Kidney (tissue), 14 donors: ENCODE results near the gene UMPS. TPM values are rescaled to one million over a fixed set of nuclear protein-coding genes. Genes with fewer than 3 reads are reported as not detected.

Source experiments
- DNase-seq, 5 donors: peaks; one replicate each; pipeline ENCODE4 v3.0.0-alpha.2; 2013 to 2020
- FAIRE-seq: peaks from 2 replicates; lab custom pipeline; 2012; peaks lifted over from hg19 to GRCh38; lab: Jason Lieb, UNC
- H3K27ac ChIP-seq, 2 donors: one replicate each; pipeline ENCODE4 v1.7.0; 2013; ENCODE audit warnings: low read depth in 2 of 2, low read length in 2 of 2, inconsistent platforms in 1 of 2
- H3K27me3 ChIP-seq: one replicate; pipeline ENCODE4 v1.7.1; 2013; ENCODE audit warnings: low read length, inconsistent platforms; ENCODE audit not compliant: control insufficient read depth, insufficient read depth
- H3K36me3 ChIP-seq, 3 donors: one replicate each; pipeline versions ENCODE4 v1.7.0 to v1.7.1; 2013; ENCODE audit warnings: low read length in 3 of 3, control low read depth in 1 of 3, inconsistent platforms in 1 of 3; ENCODE audit not compliant: insufficient read depth in 3 of 3, control insufficient read depth in 2 of 3
- H3K4me1 ChIP-seq, 3 donors: one replicate each; pipeline versions ENCODE4 v1.7.0 to v1.7.1; 2013; ENCODE audit warnings: low read length in 3 of 3, inconsistent platforms in 1 of 3, low read depth in 1 of 3; ENCODE audit not compliant: control insufficient read depth in 2 of 3, insufficient read depth in 2 of 3
- H3K4me3 ChIP-seq, 3 donors: one replicate each; pipeline versions ENCODE4 v1.7.0 to v1.8.1; 2013; ENCODE audit warnings: low read length in 3 of 3, control low read depth in 1 of 3, inconsistent platforms in 1 of 3
- H3K9ac ChIP-seq, 3 donors: one replicate each; pipeline versions ENCODE4 v1.7.0 to v1.7.1; 2013; ENCODE audit warnings: low read length in 3 of 3, control low read depth in 1 of 3, inconsistent platforms in 1 of 3
- H3K9me3 ChIP-seq, 3 donors: one replicate each; pipeline versions ENCODE4 v1.7.0 to v1.7.1; 2013; ENCODE audit warnings: low read length in 3 of 3, control low read depth in 1 of 3, inconsistent platforms in 1 of 3; ENCODE audit not compliant: control insufficient read depth in 2 of 3, insufficient read depth in 1 of 3
- CTCF ChIP-seq: IDR thresholded peaks from 3 replicates; pipeline ENCODE4 v1.5.1; 2012; ENCODE audit warnings: mild to moderate bottlenecking, moderate library complexity, borderline replicate concordance; ENCODE audit not compliant: insufficient read depth; ENCODE audit errors: extremely low read depth
- intact Hi-C: fragments of 100-400 bp; cut with DNase I; formaldehyde crosslinking; loops from one replicate; pipeline ENCODE4 v1.11.1; 2022
- polyA plus RNA-seq: library from polyadenylated mRNA; stranded (reverse); fragments of 350-450 nt; fragmentation: Illumina TruSeq; extraction: RNeasy Lipid Tissue Mini Kit (QIAGEN cat#74804); gene quantifications from one replicate; pipeline ENCODE4 v1.2.3, GENCODE V29; 2014; ENCODE audit warnings: low read depth, low replicate concordance; ENCODE audit not compliant: insufficient read depth
- total RNA-seq: library from RNA; stranded (reverse); fragmentation: NEBNext Ultra II Directional; extraction: Animal tissue kit (Norgen Biotek cat#: 25700); gene quantifications from one replicate; pipeline ENCODE4 v1.2.1, GENCODE V29; 2021
- donor health status: control.
- donor health status: control.
- donor health status: control.
- donor health status: control.
- donor health status: control.
- donor health status: DM: yes; HTN: yes; CAD: no.
- donor health status: Normal renal cell carcinoma (clear cell type).

The UMPS gene
- total and polyA plus RNA-seq, 2 donors from 2014 or later = 24.7 to 25.7 TPM

- no peak overlapping the region for H3K4me3 ChIP-seq
- H3K27ac ChIP-seq = no peak overlapping the region
- H3K9me3 ChIP-seq = no peaks in the 10 kb centered on the region
- no peaks in the 10 kb centered on the region for H3K36me3 ChIP-seq
- no peaks in the 10 kb centered on the region for H3K4me1 ChIP-seq
- H3K27me3 ChIP-seq = no peaks in the 10 kb centered on the region
- intact Hi-C loops = no loop called here
- no peak for TF ChIP-seq CTCF
- no peak for FAIRE-seq
- no peak for DNase-seq
- no peak overlapping the region for H3K9ac ChIP-seq
Measured at GRCh38 chr3:124722589-124722988, 7.7 kb upstream of the UMPS start.

- peak overlapping the region; percentile 93 to 99 (median 99) for H3K4me3 ChIP-seq
- H3K36me3 ChIP-seq = peaks cover 0 to 2% (median 0%) of the 10 kb centered on the region in 3 donors
- H3K9me3 ChIP-seq = no peaks in the 10 kb centered on the region
- FAIRE-seq = no peak
- no peaks in the 10 kb centered on the region for H3K27me3 ChIP-seq
- no peak overlapping the region for H3K27ac ChIP-seq
- peak overlapping the region in 2 of 3 donors; percentile 94 to 96 for H3K9ac ChIP-seq
- peak in 1 of 5 donors; percentile 14 for DNase-seq
- no peak for TF ChIP-seq CTCF
- peaks cover 0 to 4% (median 4%) of the 10 kb centered on the region in 3 donors for H3K4me1 ChIP-seq
- intact Hi-C loops = no loop called here
Measured at GRCh38 chr3:124730941-124731297, 667 bp downstream of the UMPS start.

GRCh38 chr3:124731760-124732159 lies 1.5 kb downstream of the UMPS start:
- TF ChIP-seq CTCF = no peak
- peaks cover 0 to 2% (median 0%) of the 10 kb centered on the region in 3 donors for H3K36me3 ChIP-seq
- FAIRE-seq (no peak), DNase-seq (no peak)
- no peak overlapping the region for H3K9ac ChIP-seq
- H3K9me3 ChIP-seq = no peaks in the 10 kb centered on the region
- no peaks in the 10 kb centered on the region for H3K27me3 ChIP-seq
- intact Hi-C loops = no loop called here
- H3K4me1 ChIP-seq = peaks cover 0 to 4% (median 4%) of the 10 kb centered on the region in 3 donors
- H3K27ac ChIP-seq = no peak overlapping the region
- H3K4me3 ChIP-seq = no peak overlapping the region

- Histone ChIP-seq H3K9me3 (no peaks in the 10 kb centered on the region), H3K4me3 (no peak overlapping the region), H3K27ac (no peak overlapping the region), H3K4me1 (no peaks in the 10 kb centered on the region), H3K9ac (no peak overlapping the region), H3K27me3 (no peaks in the 10 kb centered on the region), H3K36me3 (peaks cover 2 to 37% (median 23%) of the 10 kb centered on the region in 3 donors)
- TF ChIP-seq CTCF = no peak
- intact Hi-C loops = no loop called here
- DNase-seq (no peak), FAIRE-seq (no peak)
Measured at GRCh38 chr3:124741027-124741426, 10.8 kb downstream of the UMPS start.
